ENCODE measurements around the gene SCARF1.
A peak's percentile ranks its signal among the peaks of the same experiment; 100 is the strongest.

Gene SCARF1

GRCh38 chr17:1647802-1648171 lies 2.3 kb upstream of the SCARF1 start:
- no peak for DNase-seq

DNA sequence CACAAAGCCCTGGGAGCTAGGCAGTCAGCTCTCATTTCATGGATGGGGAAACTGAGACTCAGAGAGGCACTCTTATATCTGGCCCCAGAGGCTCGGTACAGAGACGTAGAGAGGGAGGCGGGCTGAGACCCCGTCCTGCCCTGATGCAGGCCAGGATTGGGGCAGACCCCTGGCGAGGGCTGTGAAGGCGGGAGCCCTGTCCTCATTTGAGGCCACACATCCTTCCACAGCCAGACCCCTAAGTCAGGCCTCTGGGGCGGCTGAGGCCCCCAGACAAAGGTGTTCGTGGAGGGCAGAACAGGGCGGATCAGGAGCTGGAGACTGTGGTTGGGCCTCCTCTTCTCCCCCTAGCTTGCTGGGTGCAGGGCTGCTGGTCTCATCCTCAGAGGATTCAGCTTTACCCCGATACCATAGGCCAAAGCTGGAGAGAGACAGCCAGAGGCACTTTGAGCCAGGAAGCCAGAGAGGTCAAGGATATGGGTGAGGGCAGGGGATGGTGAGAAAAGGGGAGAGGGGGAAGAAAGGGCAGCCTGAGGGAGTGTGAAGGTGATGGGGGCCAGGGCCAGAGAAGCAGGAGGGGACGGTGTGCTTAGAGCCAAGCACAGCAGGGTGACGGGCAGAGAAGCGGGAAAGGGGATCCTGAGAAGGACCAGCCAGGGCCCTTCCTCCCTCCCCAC lies 805 bp upstream of the SCARF1 start:
- no peak for DNase-seq

DNA sequence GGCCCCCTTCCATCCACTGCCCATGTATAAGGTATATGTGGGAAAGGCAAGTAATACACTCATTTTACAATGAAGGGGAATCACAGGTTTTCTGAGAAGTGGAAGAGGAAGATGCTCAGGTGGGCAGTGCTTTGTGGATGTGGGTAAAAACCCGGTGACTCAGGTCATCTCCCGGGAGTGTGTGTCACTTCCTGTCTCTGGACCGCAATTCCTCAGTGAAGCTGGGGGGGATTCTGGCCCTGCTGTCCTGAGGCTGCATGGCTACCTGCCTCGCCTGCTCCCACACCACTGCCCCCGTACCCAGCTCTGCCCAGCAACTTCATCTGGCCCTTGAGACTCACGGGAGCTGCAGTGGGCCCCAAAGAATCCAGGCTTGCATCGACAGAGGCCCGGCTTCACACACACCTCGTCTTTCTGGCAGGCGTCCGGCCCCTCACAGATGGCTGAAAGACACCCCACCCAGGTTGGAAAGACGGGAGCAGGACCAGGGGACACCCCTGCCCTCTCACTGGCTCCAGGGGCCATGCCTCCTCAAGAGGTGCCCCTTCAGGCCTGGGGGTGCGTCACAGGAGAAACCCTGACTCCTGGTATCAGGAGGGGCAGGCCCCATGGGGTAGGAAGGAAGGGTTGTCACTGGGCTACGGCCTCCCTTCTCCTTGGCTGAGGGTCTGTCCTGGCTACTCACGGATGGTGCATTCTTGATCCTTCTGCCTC lies 882 bp downstream of the SCARF1 start:
- peak; percentile 17 to 46 for DNase-seq

DNA sequence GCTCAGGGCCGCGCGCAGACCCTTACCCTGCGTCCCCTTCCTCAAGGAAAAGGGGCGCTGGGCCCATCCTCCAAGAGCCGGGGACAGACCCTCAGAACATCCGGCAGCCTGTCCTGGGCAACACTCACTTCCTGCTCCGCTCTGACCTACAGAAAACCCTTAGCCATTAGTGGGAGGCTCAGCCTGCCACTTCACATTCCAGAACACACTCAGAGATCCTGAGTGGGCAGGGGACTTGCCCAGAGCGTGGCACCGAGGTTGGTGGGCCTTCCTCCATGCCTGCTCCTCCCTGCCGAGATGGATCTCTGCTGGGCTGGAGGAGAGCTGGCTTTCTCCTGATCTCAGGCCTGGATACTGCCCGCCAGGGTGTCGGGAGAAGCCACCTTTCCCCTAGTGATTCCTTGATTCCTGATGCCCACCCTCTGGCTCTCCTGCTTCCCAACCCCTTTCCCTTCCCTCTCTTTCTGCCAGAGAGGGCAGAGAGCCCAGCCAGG lies 1.5 kb downstream of the SCARF1 start:
- no peak for DNase-seq

DNA sequence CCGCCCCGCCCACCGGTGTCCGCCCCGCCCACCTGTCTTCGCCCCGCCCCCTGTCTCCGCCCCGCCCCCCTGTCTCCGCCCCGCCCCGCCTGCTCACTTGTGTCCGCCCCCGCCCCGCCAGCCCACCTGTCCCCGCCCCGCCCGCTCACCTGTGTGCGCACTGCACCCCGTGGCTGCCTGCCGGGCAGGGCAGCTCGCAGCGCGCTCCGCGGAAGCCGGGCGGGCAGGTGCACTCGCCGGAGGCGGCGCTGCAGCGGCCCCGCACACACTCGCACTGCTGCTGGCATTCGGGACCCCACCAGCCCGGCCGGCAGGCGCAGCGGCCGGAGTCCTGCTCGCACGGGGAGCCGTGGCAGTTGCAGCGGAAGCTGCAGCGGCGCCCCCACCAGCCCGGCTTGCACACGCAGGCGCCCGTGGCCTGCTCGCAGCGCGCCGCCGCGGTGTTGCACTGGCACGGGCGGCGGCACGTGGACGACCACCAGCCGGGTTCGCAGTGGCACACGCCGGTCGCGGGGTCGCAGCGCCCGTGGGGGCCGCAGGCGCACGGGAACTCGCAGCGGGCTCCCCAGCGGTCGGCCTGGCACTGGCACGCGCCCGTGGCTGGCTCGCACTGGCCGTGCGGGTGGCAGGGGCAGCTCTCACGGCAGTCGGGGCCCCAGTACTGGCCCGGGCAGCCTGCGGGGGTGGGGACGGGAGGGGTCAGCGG lies 2.1 kb downstream of the SCARF1 start:
- peak; percentile 51 to 52 for DNase-seq

- DNase-seq, result no peak
Observed at GRCh38 chr17:1641065-1641403, 4.5 kb downstream of the SCARF1 start.

- DNase-seq, result no peak
Observed at GRCh38 chr17:1640329-1641064, 5.0 kb downstream of the SCARF1 start.

- DNase-seq, result no peak
Observed at GRCh38 chr17:1639549-1640180, 5.9 kb downstream of the SCARF1 start.

GRCh38 chr17:1638624-1639300 lies 6.8 kb downstream of the SCARF1 start:
- DNase-seq, result no peak

DNA sequence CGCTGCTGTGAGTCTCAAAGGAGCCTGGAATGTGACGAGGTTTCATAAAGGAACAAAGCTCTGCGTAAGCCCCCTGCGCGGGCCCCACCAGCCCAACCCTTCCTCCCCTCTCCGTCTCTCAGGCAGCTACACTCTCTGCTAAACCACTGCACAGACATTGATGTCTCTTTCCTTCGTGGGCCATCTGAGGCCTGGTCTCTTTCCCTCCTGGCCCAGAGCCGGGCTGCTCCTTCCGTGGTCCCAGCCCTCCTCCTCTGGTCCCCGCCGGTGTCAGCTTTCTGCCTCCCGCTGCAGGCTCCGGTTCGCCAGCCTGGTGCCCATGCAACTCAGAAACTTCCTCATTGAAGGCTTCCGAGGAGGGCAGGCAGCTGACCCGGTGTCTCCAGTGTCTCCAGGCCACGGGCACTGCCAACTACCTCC lies 7.4 kb downstream of the SCARF1 start:
- DNase-seq, result no peak

- no peak for DNase-seq
Observed at GRCh38 chr17:1636732-1637285, 8.7 kb downstream of the SCARF1 start.

GRCh38 chr17:1635675-1636465 lies 9.7 kb downstream of the SCARF1 start:
- no peak for DNase-seq

DNA sequence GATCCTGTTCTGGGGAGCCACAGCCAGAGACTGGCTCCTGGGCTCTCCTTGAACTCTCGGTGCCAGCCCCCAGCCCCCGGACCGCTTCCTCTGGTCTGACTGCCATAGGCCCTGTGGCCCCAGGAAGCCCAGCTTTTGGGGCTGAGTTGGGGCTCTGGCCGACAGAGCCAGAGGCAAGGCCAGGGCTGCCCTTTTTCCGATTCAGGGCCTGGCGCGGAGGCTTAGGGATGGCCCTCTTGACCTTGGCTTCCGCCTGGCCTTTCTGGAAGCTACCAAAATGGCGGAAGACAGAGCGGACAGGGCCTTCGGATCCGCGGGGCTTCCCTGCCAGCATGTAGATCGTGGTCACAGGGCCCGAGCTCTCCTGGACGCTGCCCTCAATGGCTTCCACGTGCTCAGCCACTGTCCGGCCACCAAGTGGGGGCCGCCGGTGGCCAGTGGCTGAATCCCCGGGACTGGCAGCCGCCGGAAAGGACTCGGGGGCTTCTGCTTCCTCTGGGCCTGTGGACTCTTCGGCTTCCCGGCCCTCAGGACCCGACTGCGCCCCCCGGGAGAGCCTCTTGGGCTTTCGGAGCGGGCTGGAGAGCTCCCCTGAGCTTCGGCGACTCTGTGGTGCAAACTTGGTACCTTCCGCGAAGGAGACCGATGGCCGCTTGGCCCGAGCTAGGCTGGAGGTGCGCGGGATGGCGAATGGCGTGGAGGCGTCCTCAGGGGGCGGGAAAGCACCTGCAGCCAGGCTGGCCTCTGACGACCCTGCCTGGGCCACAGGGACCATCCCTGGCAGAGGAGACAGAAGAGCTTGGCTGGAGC lies 10.5 kb downstream of the SCARF1 start:
- DNase-seq, result no peak

DNA sequence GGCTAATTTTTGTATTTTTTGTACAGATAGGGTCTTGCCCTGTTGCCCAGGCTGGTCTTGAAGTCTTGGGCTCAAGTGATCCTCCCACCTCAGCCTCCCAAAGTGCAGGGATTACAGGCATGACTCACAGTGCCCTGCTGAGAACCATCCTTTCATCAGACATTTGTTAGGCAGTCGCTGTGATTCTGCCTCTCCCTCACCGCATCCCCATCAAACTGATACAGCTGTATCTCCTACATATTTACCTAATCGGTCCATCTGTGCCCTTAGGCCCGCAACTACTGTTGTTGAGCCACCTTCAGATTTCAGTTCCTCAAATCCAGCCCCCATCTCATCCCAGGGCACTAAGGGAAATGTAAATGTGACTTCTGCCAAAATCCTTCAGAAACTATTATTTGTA lies 14.9 kb downstream of the SCARF1 start:
- no peak for DNase-seq

GRCh38 chr17:1629504-1630310 lies 15.8 kb downstream of the SCARF1 start:
- peak; percentile 64 to 75 for DNase-seq

DNA sequence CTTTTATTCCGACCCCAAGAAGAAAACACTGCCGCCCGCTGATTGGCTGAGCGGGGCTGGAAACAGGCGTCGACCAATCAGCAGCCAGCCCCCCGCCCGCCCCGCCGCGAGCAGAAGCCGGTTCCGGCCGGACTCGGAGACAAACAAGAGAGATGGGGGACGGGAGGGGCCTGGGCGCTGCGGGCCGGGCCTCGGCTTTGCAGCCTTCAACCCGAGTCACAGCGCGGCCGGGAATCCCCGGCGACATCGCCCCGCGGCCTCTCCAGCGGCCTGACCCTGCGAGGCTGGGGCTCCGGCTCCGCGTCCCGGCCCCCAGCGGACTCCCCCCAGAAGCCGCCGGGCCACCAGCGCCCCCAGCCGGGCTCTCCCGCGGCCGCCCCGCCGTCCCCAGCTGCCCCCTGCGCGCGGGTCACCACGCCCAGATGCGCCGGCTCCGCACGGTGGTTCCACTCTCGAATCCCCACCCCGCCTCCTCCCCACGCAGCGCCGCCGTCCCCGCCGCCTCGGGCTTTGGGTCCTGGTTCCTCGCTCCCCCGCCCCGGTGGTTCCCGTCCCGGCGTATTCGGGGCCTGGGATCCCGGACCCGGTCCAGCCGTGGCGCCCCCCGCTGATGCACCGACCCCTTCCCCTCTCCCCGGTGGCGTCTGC lies 16.6 kb downstream of the SCARF1 start:
- peak; percentile 83 to 88 for DNase-seq

GRCh38 chr17:1627982-1628855 lies 17.3 kb downstream of the SCARF1 start, which contains the start of gene SLC43A2:
Gene SLC43A2, minus strand, starts transcription at chr17:1628834. Its CDS starts 960 bp downstream, at chr17:1627874.
- DNase-seq, result peak; percentile 71 to 77
